ENCODE measurements around the gene FBXL4. TPM values are rescaled to one million over a fixed set of nuclear protein-coding genes. Genes with fewer than 3 reads are reported as not detected.
A peak's percentile ranks its signal among the peaks of the same experiment; 100 is the strongest.

Gene FBXL4
- total and polyA plus RNA-seq, 4 experiments from 2014 or later = 4.4 to 22.9 (median 15.9) TPM

DNA sequence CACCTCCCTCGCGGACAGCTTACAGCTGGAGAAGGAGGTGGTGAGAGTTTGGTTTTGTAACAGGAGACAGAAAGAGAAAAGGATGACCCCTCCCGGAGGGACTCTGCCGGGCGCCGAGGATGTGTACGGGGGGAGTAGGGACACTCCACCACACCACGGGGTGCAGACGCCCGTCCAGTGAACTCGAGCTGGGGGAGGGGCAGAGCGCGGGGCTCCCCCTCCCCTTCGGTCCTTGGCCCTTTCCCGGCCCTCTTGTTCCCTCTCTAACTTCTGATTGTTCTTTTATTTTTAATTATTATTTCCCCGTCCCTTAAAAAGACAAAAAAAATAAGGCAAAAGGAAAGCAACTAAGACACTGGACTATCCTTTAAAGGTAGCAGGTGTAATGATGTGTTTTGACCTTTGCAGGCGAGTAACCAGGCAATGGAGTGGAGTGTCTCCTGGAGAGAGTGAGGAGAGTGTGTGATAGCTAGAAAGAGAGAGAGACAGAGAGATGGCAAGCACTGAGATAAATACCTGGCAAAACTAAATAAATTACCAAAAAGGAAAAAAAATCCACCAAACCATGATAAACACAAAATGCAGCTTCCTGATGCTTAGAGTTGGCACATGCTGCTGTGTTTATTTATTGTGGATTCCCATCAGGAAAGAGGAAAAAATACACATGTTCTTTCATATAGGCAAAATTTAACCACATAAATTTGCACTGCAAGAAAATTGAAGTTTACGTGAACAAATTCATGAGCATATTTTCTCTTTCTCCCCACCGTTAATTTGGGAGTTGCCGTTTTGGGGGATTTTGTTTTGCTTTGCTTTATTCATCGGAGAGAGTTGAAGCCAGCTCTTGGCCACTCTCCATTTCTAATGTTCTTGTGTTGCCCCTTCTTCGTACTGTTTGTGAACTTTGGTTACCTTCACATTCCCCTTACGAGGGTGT lies 111.5 kb downstream of the FBXL4 start:
- CTCF ChIA-PET (ENCODE audit: partially characterized antibody) = no interaction called here
- intact Hi-C loops (cut with micrococcal nuclease) = loop anchor here (10.0 kb wide), 1 partner anchor 779 kb away; no protein-coding TSS in a partner anchor
- Histone ChIP-seq H3K4me1 (ENCODE audit: insufficient read depth, low read length) (peaks cover 44% of the 10 kb centered on the region), H3K9me3 (ENCODE audit: control insufficient read depth in 1 of 2, low read length in 2 of 2) (no peaks in the 10 kb centered on the region), H3K36me3 (ENCODE audit: insufficient read depth, low read length) (no peaks in the 10 kb centered on the region), H3K4me3 (ENCODE audit: low read length in 2 of 2) (peak overlapping the region in 1 of 2 donors; percentile 9), H3K27me3 (ENCODE audit: insufficient read depth, low read length) (peaks cover 68% of the 10 kb centered on the region), H3K27ac (ENCODE audit: low read depth, low read length) (no peak overlapping the region)
- POLR2A ChIA-PET (ENCODE audit: partially characterized antibody) = no interaction called here
- peak overlapping the region in 2 of 7 donors; percentile 19 to 43 for H3K27ac Mint-ChIP-seq
- H3K4me1 Mint-ChIP-seq = peaks cover 20 to 55% (median 34%) of the 10 kb centered on the region in 4 donors
- peaks cover 3 to 10% of the 10 kb centered on the region in 2 donors for H3K36me3 Mint-ChIP-seq
- no peak for DNase-seq
- peaks cover 55 to 69% of the 10 kb centered on the region in 2 donors for H3K27me3 Mint-ChIP-seq
- peaks cover 0 to 4% (median under 1%) of the 10 kb centered on the region in 8 donors for H3K9me3 Mint-ChIP-seq
- peak overlapping the region; percentile 50 to 83 (median 72) for H3K4me3 Mint-ChIP-seq

DNA sequence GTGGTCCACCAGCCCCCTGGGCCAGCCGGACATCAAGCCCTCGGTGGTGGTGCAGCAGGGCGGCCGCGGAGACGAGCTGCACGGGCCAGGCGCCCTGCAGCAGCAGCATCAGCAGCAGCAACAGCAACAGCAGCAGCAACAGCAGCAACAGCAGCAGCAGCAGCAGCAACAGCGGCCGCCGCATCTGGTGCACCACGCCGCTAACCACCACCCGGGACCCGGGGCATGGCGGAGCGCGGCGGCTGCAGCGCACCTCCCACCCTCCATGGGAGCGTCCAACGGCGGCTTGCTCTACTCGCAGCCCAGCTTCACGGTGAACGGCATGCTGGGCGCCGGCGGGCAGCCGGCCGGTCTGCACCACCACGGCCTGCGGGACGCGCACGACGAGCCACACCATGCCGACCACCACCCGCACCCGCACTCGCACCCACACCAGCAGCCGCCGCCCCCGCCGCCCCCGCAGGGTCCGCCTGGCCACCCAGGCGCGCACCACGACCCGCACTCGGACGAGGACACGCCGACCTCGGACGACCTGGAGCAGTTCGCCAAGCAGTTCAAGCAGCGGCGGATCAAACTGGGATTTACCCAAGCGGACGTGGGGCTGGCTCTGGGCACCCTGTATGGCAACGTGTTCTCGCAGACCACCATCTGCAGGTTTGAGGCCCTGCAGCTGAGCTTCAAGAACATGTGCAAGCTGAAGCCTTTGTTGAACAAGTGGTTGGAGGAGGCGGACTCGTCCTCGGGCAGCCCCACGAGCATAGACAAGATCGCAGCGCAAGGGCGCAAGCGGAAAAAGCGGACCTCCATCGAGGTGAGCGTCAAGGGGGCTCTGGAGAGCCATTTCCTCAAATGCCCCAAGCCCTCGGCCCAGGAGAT lies 112.4 kb downstream of the FBXL4 start:
- ChIA-PET POLR2A (ENCODE audit: partially characterized antibody) (no interaction called here), CTCF (ENCODE audit: partially characterized antibody) (no interaction called here)
- H3K27ac ChIP-seq (ENCODE audit: low read depth, low read length) = no peak overlapping the region
- H3K4me3 ChIP-seq (ENCODE audit: low read length in 2 of 2) = peak overlapping the region in 1 of 2 donors; percentile 9
- no peak for DNase-seq
- intact Hi-C loops (cut with micrococcal nuclease) = loop anchor here (10.0 kb wide), 1 partner anchor 779 kb away; no protein-coding TSS in a partner anchor
- Mint-ChIP-seq H3K27me3 (peaks cover 57 to 72% of the 10 kb centered on the region in 2 donors), H3K36me3 (peaks cover 3 to 10% of the 10 kb centered on the region in 2 donors), H3K4me1 (peaks cover 26 to 63% (median 40%) of the 10 kb centered on the region in 4 donors), H3K27ac (peak overlapping the region in 2 of 7 donors; percentile 19 to 43), H3K4me3 (peak overlapping the region; percentile 32 to 76 (median 62)), H3K9me3 (peaks cover 0 to 6% (median under 1%) of the 10 kb centered on the region in 8 donors)
- H3K4me1 ChIP-seq (ENCODE audit: insufficient read depth, low read length) = peaks cover 52% of the 10 kb centered on the region
- H3K36me3 ChIP-seq (ENCODE audit: insufficient read depth, low read length) = no peaks in the 10 kb centered on the region
- H3K27me3 ChIP-seq (ENCODE audit: insufficient read depth, low read length) = peaks cover 70% of the 10 kb centered on the region
- no peaks in the 10 kb centered on the region for H3K9me3 ChIP-seq (ENCODE audit: control insufficient read depth in 1 of 2, low read length in 2 of 2)

DNA sequence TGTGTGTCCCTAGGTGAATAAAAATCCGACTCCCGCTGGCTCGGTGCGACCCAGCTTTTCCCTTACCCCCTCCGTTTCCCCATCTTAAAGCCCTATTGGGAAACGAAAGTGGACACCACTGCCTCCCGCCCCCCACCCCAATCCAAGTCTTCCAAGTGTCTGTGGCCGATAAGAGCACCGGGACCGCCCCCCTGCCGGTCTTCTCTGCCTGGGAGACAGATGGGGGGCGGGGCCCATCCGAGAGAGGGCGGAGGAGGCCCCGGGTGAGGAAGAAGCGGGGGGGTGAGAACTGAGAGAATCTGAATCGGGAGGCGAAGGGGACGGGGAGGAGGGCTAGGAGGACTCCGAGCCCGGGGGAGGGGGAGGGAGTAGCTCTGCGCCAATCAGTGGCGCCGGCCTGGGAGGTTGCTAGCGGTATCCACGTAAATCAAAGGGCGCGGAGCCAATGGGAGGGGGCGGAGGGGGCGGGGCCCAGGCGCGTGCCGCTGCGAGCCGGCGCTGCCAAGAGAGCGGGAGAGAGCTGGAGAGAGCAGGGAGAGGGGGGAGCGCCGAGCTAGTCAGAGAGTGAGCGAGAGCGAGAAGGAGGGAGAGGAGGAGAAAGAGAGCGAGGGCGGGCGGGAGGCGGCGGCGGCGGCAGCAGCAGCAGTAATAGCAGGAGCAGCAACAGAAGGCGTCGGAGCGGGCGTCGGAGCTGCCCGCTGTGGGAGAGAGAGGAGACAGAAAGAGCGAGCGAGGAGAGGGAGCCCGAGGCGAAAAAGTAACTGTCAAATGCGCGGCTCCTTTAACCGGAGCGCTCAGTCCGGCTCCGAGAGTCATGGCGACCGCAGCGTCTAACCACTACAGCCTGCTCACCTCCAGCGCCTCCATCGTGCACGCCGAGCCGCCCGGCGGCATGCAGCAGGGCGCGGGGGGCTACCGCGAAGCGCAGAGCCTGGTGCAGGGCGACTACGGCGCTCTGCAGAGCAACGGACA lies 113.4 kb downstream of the FBXL4 start, which contains the start of gene POU3F2:
Gene POU3F2 (plus strand): TSS at position 515 of the 972 bp plus-strand sequence. CDS start 300 bp downstream, at position 815.
- Histone ChIP-seq H3K4me1 (ENCODE audit: insufficient read depth, low read length) (peaks cover 53% of the 10 kb centered on the region), H3K9me3 (ENCODE audit: control insufficient read depth in 1 of 2, low read length in 2 of 2) (no peaks in the 10 kb centered on the region), H3K4me3 (ENCODE audit: low read length in 2 of 2) (peak within 1 kb of the TSS; percentile 56 to 61), H3K27me3 (ENCODE audit: insufficient read depth, low read length) (peaks cover 70% of the 10 kb centered on the region), H3K27ac (ENCODE audit: low read depth, low read length) (no peak within 1 kb of the TSS), H3K36me3 (ENCODE audit: insufficient read depth, low read length) (no peaks in the 10 kb centered on the region)
- peaks cover 56 to 64% of the 10 kb centered on the region in 2 donors for H3K27me3 Mint-ChIP-seq
- peaks cover 0 to 6% (median under 1%) of the 10 kb centered on the region in 8 donors for H3K9me3 Mint-ChIP-seq
- H3K36me3 Mint-ChIP-seq = peaks cover 3 to 10% of the 10 kb centered on the region in 2 donors
- POLR2A ChIA-PET (ENCODE audit: partially characterized antibody) = no interaction called here
- peaks cover 26 to 65% (median 42%) of the 10 kb centered on the region in 4 donors for H3K4me1 Mint-ChIP-seq
- CTCF ChIA-PET (ENCODE audit: partially characterized antibody) = interaction anchor here (1.6 kb wide), 1 partner anchor 10 kb away, joined by 4 read pairs; no protein-coding TSS in a partner anchor
- peak within 1 kb of the TSS in 3 of 7 donors; percentile 35 to 85 (median 77) for H3K27ac Mint-ChIP-seq
- intact Hi-C loops (cut with micrococcal nuclease) = loop anchor here (5.0 to 10.0 kb wide), 3 partner anchors 113 to 1552 kb away; partner anchors contain the start of genes FBXL4 and MMS22L
- peak; percentile 43 to 71 (median 52) for DNase-seq
- H3K4me3 Mint-ChIP-seq = peak within 1 kb of the TSS; percentile 86 to 99 (median 90)

DNA sequence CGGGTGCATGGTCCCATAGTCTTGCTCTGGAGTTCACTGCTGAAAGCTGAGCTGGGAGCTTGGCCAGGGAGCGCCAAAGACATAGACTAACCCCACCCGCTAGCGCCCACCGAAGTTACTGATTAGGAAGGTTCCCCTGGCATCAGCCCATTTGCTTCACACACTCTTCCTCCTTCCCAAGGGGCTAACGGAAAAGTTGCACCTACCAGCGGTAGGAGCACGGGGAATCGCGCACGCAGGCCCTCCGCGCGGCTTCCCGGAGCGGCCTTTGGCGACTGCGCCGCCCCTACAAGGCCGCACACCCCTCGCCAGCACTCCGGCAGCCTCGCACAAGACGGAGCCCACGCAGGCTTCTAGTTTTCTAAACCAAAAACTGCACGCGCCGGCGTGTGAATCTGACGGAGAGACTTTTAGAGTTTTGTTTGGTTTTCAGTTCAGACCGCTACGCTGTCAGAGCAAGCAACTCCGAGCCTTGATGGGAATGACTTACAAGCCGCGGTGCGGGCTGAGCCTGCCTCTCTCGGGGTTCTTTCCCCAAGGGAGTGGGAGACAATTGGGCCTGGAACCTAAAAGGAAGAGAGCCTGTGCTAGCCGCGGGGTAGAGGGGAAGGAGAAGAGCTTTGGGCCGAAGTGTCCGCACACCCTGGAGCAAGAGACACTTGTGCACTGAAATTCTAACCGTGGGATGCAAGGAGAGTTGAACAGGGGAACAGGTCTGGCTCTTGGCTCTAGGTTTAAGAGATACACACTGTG lies 114.3 kb downstream of the FBXL4 start:
- Histone ChIP-seq H3K4me3 (ENCODE audit: low read length in 2 of 2) (peak overlapping the region; percentile 56 to 61), H3K27me3 (ENCODE audit: insufficient read depth, low read length) (peaks cover 76% of the 10 kb centered on the region), H3K4me1 (ENCODE audit: insufficient read depth, low read length) (peaks cover 59% of the 10 kb centered on the region), H3K36me3 (ENCODE audit: insufficient read depth, low read length) (no peaks in the 10 kb centered on the region), H3K9me3 (ENCODE audit: control insufficient read depth in 1 of 2, low read length in 2 of 2) (no peaks in the 10 kb centered on the region), H3K27ac (ENCODE audit: low read depth, low read length) (no peak overlapping the region)
- Mint-ChIP-seq H3K9me3 (peaks cover 0 to 6% (median under 1%) of the 10 kb centered on the region in 8 donors), H3K4me3 (peak overlapping the region; percentile 86 to 99 (median 90)), H3K27me3 (peaks cover 57 to 70% of the 10 kb centered on the region in 2 donors), H3K27ac (peak overlapping the region in 3 of 7 donors; percentile 43 to 85 (median 77)), H3K36me3 (peaks cover 3 to 10% of the 10 kb centered on the region in 2 donors), H3K4me1 (peaks cover 28 to 74% (median 47%) of the 10 kb centered on the region in 4 donors)
- CTCF ChIA-PET (ENCODE audit: partially characterized antibody) = interaction anchor here (1.2 to 1.6 kb wide), 2 partner anchors 8 to 11 kb away, joined by 3 to 4 read pairs; no protein-coding TSS in a partner anchor
- POLR2A ChIA-PET (ENCODE audit: partially characterized antibody) = no interaction called here
- intact Hi-C loops (cut with micrococcal nuclease) = loop anchor here (1.0 to 10.0 kb wide), 4 partner anchors 11 to 1551 kb away; partner anchors contain the start of genes FBXL4 and MMS22L
- peak in 2 of 5 donors; percentile 29 to 38 for DNase-seq

DNA sequence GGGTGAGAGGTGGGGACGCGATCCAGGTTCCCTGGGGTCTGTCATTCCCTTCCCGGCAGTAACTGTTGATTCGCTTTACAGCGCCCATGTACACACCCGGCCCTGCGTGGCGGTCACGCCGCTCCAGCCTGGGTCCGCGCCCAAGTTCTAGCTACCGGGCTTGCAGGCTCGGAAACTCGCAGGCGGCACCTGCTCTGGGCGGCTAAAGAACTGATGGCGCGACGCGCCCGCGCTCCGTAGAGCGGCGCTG lies 114.8 kb downstream of the FBXL4 start:
- Histone ChIP-seq H3K27me3 (ENCODE audit: insufficient read depth, low read length) (peaks cover 76% of the 10 kb centered on the region), H3K36me3 (ENCODE audit: insufficient read depth, low read length) (no peaks in the 10 kb centered on the region), H3K27ac (ENCODE audit: low read depth, low read length) (no peak overlapping the region), H3K4me3 (ENCODE audit: low read length in 2 of 2) (peak overlapping the region in 1 of 2 donors; percentile 56), H3K4me1 (ENCODE audit: insufficient read depth, low read length) (peaks cover 64% of the 10 kb centered on the region), H3K9me3 (ENCODE audit: control insufficient read depth in 1 of 2, low read length in 2 of 2) (no peaks in the 10 kb centered on the region)
- Mint-ChIP-seq H3K36me3 (peaks cover 3 to 10% of the 10 kb centered on the region in 2 donors), H3K9me3 (peaks cover 0 to 6% (median under 1%) of the 10 kb centered on the region in 8 donors), H3K27ac (peak overlapping the region in 2 of 7 donors; percentile 43 to 85), H3K27me3 (peaks cover 57 to 71% of the 10 kb centered on the region in 2 donors), H3K4me1 (peaks cover 32 to 79% (median 52%) of the 10 kb centered on the region in 4 donors), H3K4me3 (peak overlapping the region; percentile 86 to 99 (median 90))
- intact Hi-C loops (cut with micrococcal nuclease) = loop anchor here (1.0 to 10.0 kb wide), 4 partner anchors 11 to 1551 kb away; partner anchors contain the start of genes FBXL4 and MMS22L
- ChIA-PET CTCF (ENCODE audit: partially characterized antibody) (interaction anchor here (1.2 kb wide), 1 partner anchor 9 kb away, joined by 3 read pairs; no protein-coding TSS in a partner anchor), POLR2A (ENCODE audit: partially characterized antibody) (no interaction called here)
- peak in 1 of 5 donors; percentile 37 for DNase-seq
